HEK293T (cell line): ENCODE results near the gene ADAMTS12.

Experiments used
- BHLHE40 ChIP-seq: fragments of 450-650 bp; IDR thresholded peaks from 2 replicates; pipeline ENCODE4 v1.6.1; 2016; ENCODE audit warnings: mild to moderate bottlenecking, moderate library complexity, borderline replicate concordance
- ELF4 ChIP-seq: fragments of 450-650 bp; IDR thresholded peaks from 2 replicates; pipeline ENCODE4 v1.6.1; 2017; ENCODE audit warnings: antibody characterized with exemption
- FOXK2 ChIP-seq: fragments of 450-650 bp; IDR thresholded peaks from 2 replicates; pipeline ENCODE4 v1.6.1; 2016; ENCODE audit warnings: mild to moderate bottlenecking
- SP1 ChIP-seq: fragments of 450-650 bp; IDR thresholded peaks from 2 replicates; pipeline ENCODE4 v1.6.1; 2017
- TF ChIP-seq, protein P1 (sequence below): fragments of 450-650 bp; IDR thresholded peaks from 2 replicates; pipeline ENCODE4 v1.6.1; 2016

DNA sequence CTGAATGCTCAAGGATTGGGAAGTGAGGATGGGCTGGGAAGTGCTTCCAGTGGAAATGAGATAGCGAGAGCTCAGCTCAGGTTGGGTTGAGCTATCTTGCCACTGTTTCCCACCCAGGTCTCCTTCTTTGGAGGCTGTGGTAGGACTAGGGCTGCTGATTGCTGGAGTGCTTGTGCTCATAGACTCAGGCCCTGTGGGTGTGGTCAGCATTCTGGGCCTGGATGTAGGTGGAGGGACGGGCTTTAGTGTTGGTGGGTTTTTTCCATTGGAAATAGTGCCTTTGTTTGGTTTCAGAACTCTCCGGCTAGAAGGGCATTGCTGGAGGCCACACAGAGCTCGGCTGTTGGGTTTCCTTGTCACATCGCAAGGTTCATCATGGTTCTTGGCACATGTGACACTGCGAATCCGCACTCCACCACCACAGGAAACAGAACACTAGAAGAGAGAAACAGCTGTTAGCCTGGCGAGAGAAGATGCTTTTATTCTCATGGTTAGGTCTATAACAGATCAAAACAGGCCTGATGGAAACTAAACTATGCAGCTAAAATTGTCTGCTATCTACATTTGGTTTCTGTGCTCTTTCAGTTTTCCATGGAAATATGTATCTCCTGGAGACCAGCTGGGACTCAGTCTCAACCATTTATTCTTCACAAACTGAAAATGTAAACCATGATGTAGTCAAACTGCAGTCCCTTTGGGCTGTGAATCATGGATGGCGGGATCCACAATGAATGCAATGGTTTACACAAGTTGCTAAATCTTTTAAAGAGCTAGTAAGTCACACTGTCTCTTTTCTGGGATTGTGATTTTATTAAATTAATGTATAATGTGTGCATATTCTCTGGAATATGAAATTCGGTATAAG lies 314.8 kb downstream of the ADAMTS12 start:
- TF ChIP-seq ELF4 (no peak), SP1 (no peak), FOXK2 (no peak), BHLHE40 (no peak)
- TF ChIP-seq, protein P1, sequence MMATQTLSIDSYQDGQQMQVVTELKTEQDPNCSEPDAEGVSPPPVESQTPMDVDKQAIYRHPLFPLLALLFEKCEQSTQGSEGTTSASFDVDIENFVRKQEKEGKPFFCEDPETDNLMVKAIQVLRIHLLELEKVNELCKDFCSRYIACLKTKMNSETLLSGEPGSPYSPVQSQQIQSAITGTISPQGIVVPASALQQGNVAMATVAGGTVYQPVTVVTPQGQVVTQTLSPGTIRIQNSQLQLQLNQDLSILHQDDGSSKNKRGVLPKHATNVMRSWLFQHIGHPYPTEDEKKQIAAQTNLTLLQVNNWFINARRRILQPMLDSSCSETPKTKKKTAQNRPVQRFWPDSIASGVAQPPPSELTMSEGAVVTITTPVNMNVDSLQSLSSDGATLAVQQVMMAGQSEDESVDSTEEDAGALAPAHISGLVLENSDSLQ, result no peak
